GM12878 (cell line): ENCODE data around the gene SYNGR1. TPM values are rescaled to one million over a fixed set of nuclear protein-coding genes. Genes with fewer than 3 reads are reported as not detected.

ENCODE experiments used
- ATAC-seq: fragments of 200-7000 bp; cut with Tn5 transposase; 3 replicates; pipeline ENCODE4 v1.9.1; 2020; ENCODE audit warnings: mild to moderate bottlenecking, moderate library complexity
- BruUV-seq: library from RNA; stranded (reverse); fragments of 400-500 nt; replicated peaks from 2 replicates; lab custom pipeline; 2021; lab: Mats Ljungman, UMichigan
- CTCF ChIA-PET: fragments of 300-600 bp; sonication (Branson Sonifier 250); formaldehyde crosslinking; extraction: SDS; loops from one replicate; lab custom pipeline; 2021; ENCODE audit warnings: inconsistent platforms; lab: Yijun Ruan, JAX
- POLR2A ChIA-PET: fragments of 350-600 bp; formaldehyde crosslinking; extraction: SDS; loops from one replicate; lab custom pipeline; 2021; ENCODE audit warnings: inconsistent platforms; lab: Charles Lee
- RAD21 ChIA-PET: fragments of 300-600 bp; sonication (Branson Sonifier 250); formaldehyde crosslinking; loops from one replicate; lab custom pipeline; 2023; ENCODE audit warnings: antibody characterized with exemption; ENCODE audit not compliant: unreplicated experiment; lab: Charles Lee
- SMC1A ChIA-PET: fragments of 300-600 bp; sonication (Branson Sonifier 250); formaldehyde crosslinking; loops from one replicate; lab custom pipeline; 2023; ENCODE audit not compliant: unreplicated experiment, uncharacterized antibody; lab: Charles Lee
- DNase-seq: peaks from one replicate; pipeline ENCODE4 v3.0.0-alpha.2; 2011; ENCODE audit warnings: low read depth, low spot score
- FAIRE-seq: peaks from 3 replicates; lab custom pipeline; 2011; peaks lifted over from hg19 to GRCh38; lab: Jason Lieb, UNC
- H2AFZ ChIP-seq: 2 replicates; pipeline ENCODE4 v1.6.0; 2011; ENCODE audit warnings: low read depth, low read length, control low read depth; ENCODE audit not compliant: control insufficient read depth
- H3K27ac ChIP-seq: 2 replicates; pipeline ENCODE4 v1.5.1; 2011; ENCODE audit warnings: control low read depth; ENCODE audit not compliant: control insufficient read depth, insufficient read depth
- H3K27me3 ChIP-seq, 2 experiments: replicated peaks in 1 of 2; 2 replicates each; pipeline versions ENCODE4 v1.6.0 to v1.6.1; 2011; ENCODE audit warnings: low read length in 1 of 2; ENCODE audit not compliant: control insufficient read depth in 2 of 2, insufficient read depth in 2 of 2
- H3K36me3 ChIP-seq, 2 experiments: 2 replicates each; pipeline ENCODE4 v1.5.1; 2011; ENCODE audit warnings: low read length in 1 of 2; ENCODE audit not compliant: control insufficient read depth in 2 of 2, insufficient read depth in 2 of 2
- H3K4me1 ChIP-seq: 2 replicates; pipeline ENCODE4 v1.6.1; 2011; ENCODE audit warnings: mild to moderate bottlenecking, low read length, moderate library complexity, mixed read lengths; ENCODE audit not compliant: control insufficient read depth, insufficient read depth
- H3K4me2 ChIP-seq: 2 replicates; pipeline ENCODE4 v1.6.0; 2011; ENCODE audit warnings: control low read depth; ENCODE audit not compliant: control insufficient read depth, insufficient read depth
- H3K4me3 ChIP-seq: fragments of 200-600 bp; sonication (generic); 2 replicates; pipeline ENCODE4 v1.5.1; 2016
- H3K79me2 ChIP-seq: 2 replicates; pipeline ENCODE4 v1.6.0; 2011; ENCODE audit warnings: low read length; ENCODE audit not compliant: control insufficient read depth, insufficient read depth
- H3K9ac ChIP-seq: 2 replicates; pipeline ENCODE4 v1.8.0; 2011; ENCODE audit warnings: low read length, control low read depth, mixed read lengths; ENCODE audit not compliant: control insufficient read depth, insufficient read depth
- H3K9me3 ChIP-seq: replicated peaks from 3 replicates; pipeline ENCODE4 v1.5.1; 2011; ENCODE audit warnings: mild to moderate bottlenecking, low read length; ENCODE audit not compliant: control insufficient read depth, insufficient read depth
- H4K20me1 ChIP-seq: 2 replicates; pipeline ENCODE4 v1.6.0; 2011; ENCODE audit not compliant: control insufficient read depth, insufficient read depth
- CBX5 ChIP-seq: sonication (generic); IDR thresholded peaks from 2 replicates; pipeline ENCODE4 v1.6.1; 2016; ENCODE audit warnings: low read depth, moderate library complexity, mild to moderate bottlenecking, inconsistent platforms
- HDAC6 ChIP-seq: fragments of 200-600 bp; sonication (generic); IDR thresholded peaks from one replicate; pipeline ENCODE4 v1.8.0; 2017; ENCODE audit warnings: antibody characterized with exemption; ENCODE audit not compliant: unreplicated experiment
- IKZF1 ChIP-seq: fragments of 450-650 bp; conservative IDR thresholded peaks from 2 replicates; pipeline ENCODE4 v1.6.1; 2017; ENCODE audit warnings: antibody characterized with exemption, mild to moderate bottlenecking
- IRF3 ChIP-seq: fragments of 450-650 bp; IDR thresholded peaks from 2 replicates; pipeline ENCODE4 v1.6.1; 2014; ENCODE audit warnings: mild to moderate bottlenecking
- IRF4 ChIP-seq: IDR thresholded peaks from 2 replicates; pipeline ENCODE4 v1.6.1; 2011; ENCODE audit warnings: low read depth, low read length
- NFXL1 ChIP-seq: fragments of 450-650 bp; IDR thresholded peaks from 2 replicates; pipeline ENCODE4 v1.6.1; 2017; ENCODE audit warnings: antibody characterized with exemption, mild to moderate bottlenecking, borderline replicate concordance
- SKIL ChIP-seq: fragments of 450-650 bp; IDR thresholded peaks from 2 replicates; pipeline ENCODE4 v1.6.1; 2017; ENCODE audit warnings: mild to moderate bottlenecking, low read depth, inconsistent platforms; ENCODE audit not compliant: poor library complexity, severe bottlenecking
- SMC3 ChIP-seq: IDR thresholded peaks from 2 replicates; pipeline ENCODE4 v1.6.1; 2011; ENCODE audit warnings: low read length, improper control_type of control experiment, borderline replicate concordance
- SPI1 ChIP-seq: IDR thresholded peaks from 2 replicates; pipeline ENCODE4 v1.6.1; 2011; ENCODE audit warnings: low read depth, mild to moderate bottlenecking, low read length, moderate library complexity, borderline replicate concordance; ENCODE audit not compliant: insufficient read depth
- TARDBP ChIP-seq: IDR thresholded peaks from 2 replicates; pipeline ENCODE4 v1.6.1; 2016; ENCODE audit warnings: borderline replicate concordance
- ZSCAN29 ChIP-seq: fragments of 450-650 bp; IDR thresholded peaks from 2 replicates; pipeline ENCODE4 v1.6.1; 2017; ENCODE audit warnings: mild to moderate bottlenecking, moderate library complexity
- WGBS: methylation state at CpG from one replicate; pipeline ENCODE4 v1.1.6; 2016; ENCODE audit warnings: low lambda C conversion rate; ENCODE audit not compliant: insufficient replicate concordance, insufficient coverage; ENCODE audit errors: missing lambda C conversion rate; 5-methylcytosine and 5-hydroxymethylcytosine counted together
- in situ Hi-C: fragments of 300-500 bp; cut with MboI; formaldehyde crosslinking; loops from 9 replicates; pipeline ENCODE4 v1.14.3; 2018; ENCODE audit warnings: mixed read lengths
- intact Hi-C: fragments of 100-400 bp; cut with micrococcal nuclease; formaldehyde crosslinking; loops from one replicate; pipeline ENCODE4 v1.14.2; 2022; ENCODE audit not compliant: unreplicated experiment
- polyA plus RNA-seq, 11 experiments: library from polyadenylated mRNA; depleted of rRNA in 4 of 11; unstranded in 6 of 11; stranded (reverse) in 5 of 11; fragments of >200 nt; fragmentation: Nextera tagmentation in 4 of 11; fragmentation: Illumina TruSeq in 1 of 11; extraction: Ambion mirVana in 4 of 11; extraction: Trizol in 1 of 11; gene quantifications; 1 replicate in 1 of 11; 2 replicates in 10 of 11; pipeline versions ENCODE4 v1.2.1 to v1.2.3, GENCODE V29; 2011 to 2016; ENCODE audit warnings: inconsistent platforms in 2 of 11, missing spikeins in 2 of 11, low read depth in 1 of 11
- total RNA-seq, 4 experiments: library from RNA; depleted of rRNA in 3 of 4; stranded (reverse); fragments of >200 nt in 3 of 4; fragmentation: Illumina TruSeq in 1 of 4; extraction: Trizol in 1 of 4; gene quantifications; 2 replicates each; pipeline versions ENCODE4 v1.2.1 to v1.2.3, GENCODE V29; 2013 to 2021

Gene SYNGR1
- total and polyA plus RNA-seq, 10 of the 15 experiments (the other 5 are each of a cell fraction or from before 2014, with no cell fraction given) = 0.87 to 9.2 (median 3.5) TPM

- Histone ChIP-seq H2AFZ (no peak overlapping the region), H3K4me2 (no peak overlapping the region), H3K27ac (no peak overlapping the region), H3K4me3 (no peak overlapping the region), H3K27me3 (no peaks in the 10 kb centered on the region), H3K36me3 (no peaks in the 10 kb centered on the region), H3K4me1 (no peaks in the 10 kb centered on the region), H3K9ac (no peak overlapping the region), H3K9me3 (no peaks in the 10 kb centered on the region), H3K79me2 (no peaks in the 10 kb centered on the region), H4K20me1 (no peaks in the 10 kb centered on the region)
- ChIA-PET POLR2A (no interaction called here), RAD21 (no interaction called here), CTCF (no interaction called here), SMC1A (interaction anchor here (0.7 kb wide), 1 partner anchor 42 kb away, joined by 3 read pairs; no protein-coding TSS in a partner anchor)
- FAIRE-seq (no peak), ATAC-seq (no peak), DNase-seq (no peak)
- no TSS peak for BruUV-seq
- WGBS = 58% methylated on average over 9 of the region's 9 CpGs
- in situ Hi-C loops = no loop called here
- intact Hi-C loops = no loop called here
- TF ChIP-seq TARDBP = no peak
- no peak for TF ChIP-seq NFXL1
- TF ChIP-seq SPI1 = no peak
- TF ChIP-seq IRF3 = no peak
- no peak for TF ChIP-seq IRF4
- TF ChIP-seq ZSCAN29 = no peak
- no peak for TF ChIP-seq CBX5
- TF ChIP-seq IKZF1 = no peak
- no peak for TF ChIP-seq HDAC6
- TF ChIP-seq SMC3 = no peak
- TF ChIP-seq SKIL = no peak
- TF ChIP-seq, all 136 proteins: peak for 0
These were observed 9.9 kb downstream of the SYNGR1 start for GRCh38 chr22:39359659-39360195.
